ENCODE results near the gene VPS8.

Gene VPS8

GRCh38 chr3:185058796-185059195 lies 246.8 kb downstream of the VPS8 start:
- Histone ChIP-seq H2AFZ (ENCODE audit: low read depth, low read length, severe bottlenecking) (no peak overlapping the region), H3K9ac (ENCODE audit: low read length) (no peak overlapping the region), H3K27me3 (ENCODE audit: low read length) (no peaks in the 10 kb centered on the region), H3K4me2 (ENCODE audit: low read depth, low read length, poor library complexity, severe bottlenecking) (no peak overlapping the region), H3K4me3 (ENCODE audit: insufficient read depth, low read length, poor library complexity, severe bottlenecking) (no peak overlapping the region), H3K27ac (ENCODE audit: low read depth, low read length) (no peak overlapping the region), H3K79me2 (ENCODE audit: insufficient read depth, low read length) (no peaks in the 10 kb centered on the region), H3K36me3 (ENCODE audit: low read length) (no peaks in the 10 kb centered on the region), H3K9me3 (ENCODE audit: insufficient read depth, low read length) (peaks cover 19% of the 10 kb centered on the region; the same call in 1 of the 2 replicates), H3F3A (ENCODE audit: insufficient read depth) (no peaks in the 10 kb centered on the region), H4K20me1 (ENCODE audit: low read depth, low read length) (no peaks in the 10 kb centered on the region), H3K9me2 (replicated peaks; ENCODE audit: insufficient read depth, low read length) (no peaks in the 10 kb centered on the region)
- TF ChIP-seq CTCF (IDR thresholded peaks at IDR 0.05; ENCODE audit: insufficient read depth, low read length, poor library complexity, severe bottlenecking) (no peak), EZH2phosphoT487 (conservative IDR thresholded peaks at IDR 0.05; ENCODE audit: low read length) (no peak)

- Histone ChIP-seq H3K9me3 (ENCODE audit: insufficient read depth, low read length) (peaks cover 19% of the 10 kb centered on the region; the same call in 1 of the 2 replicates), H3F3A (ENCODE audit: insufficient read depth) (no peaks in the 10 kb centered on the region), H3K27ac (ENCODE audit: low read depth, low read length) (no peak overlapping the region), H3K27me3 (ENCODE audit: low read length) (no peaks in the 10 kb centered on the region), H3K4me2 (ENCODE audit: low read depth, low read length, poor library complexity, severe bottlenecking) (no peak overlapping the region), H3K36me3 (ENCODE audit: low read length) (no peaks in the 10 kb centered on the region), H3K9me2 (replicated peaks; ENCODE audit: insufficient read depth, low read length) (no peaks in the 10 kb centered on the region), H3K4me3 (ENCODE audit: insufficient read depth, low read length, poor library complexity, severe bottlenecking) (no peak overlapping the region), H2AFZ (ENCODE audit: low read depth, low read length, severe bottlenecking) (no peak overlapping the region), H4K20me1 (ENCODE audit: low read depth, low read length) (no peaks in the 10 kb centered on the region), H3K9ac (ENCODE audit: low read length) (no peak overlapping the region), H3K79me2 (ENCODE audit: insufficient read depth, low read length) (no peaks in the 10 kb centered on the region)
- TF ChIP-seq EZH2phosphoT487 (conservative IDR thresholded peaks at IDR 0.05; ENCODE audit: low read length) (no peak), CTCF (IDR thresholded peaks at IDR 0.05; ENCODE audit: insufficient read depth, low read length, poor library complexity, severe bottlenecking) (no peak)
Measured at GRCh38 chr3:185059766-185060165, 247.8 kb downstream of the VPS8 start.

GRCh38 chr3:185060655-185061054 lies 248.7 kb downstream of the VPS8 start:
- H3K9ac ChIP-seq (ENCODE audit: low read length): no peak overlapping the region
- H3K79me2 ChIP-seq (ENCODE audit: insufficient read depth, low read length): no peaks in the 10 kb centered on the region
- no peaks in the 10 kb centered on the region for H3K36me3 ChIP-seq (ENCODE audit: low read length)
- H3K9me2 ChIP-seq (replicated peaks; ENCODE audit: insufficient read depth, low read length): no peaks in the 10 kb centered on the region
- H3K4me3 ChIP-seq (ENCODE audit: insufficient read depth, low read length, poor library complexity, severe bottlenecking): no peak overlapping the region
- TF ChIP-seq EZH2phosphoT487 (conservative IDR thresholded peaks at IDR 0.05; ENCODE audit: low read length) (no peak), CTCF (IDR thresholded peaks at IDR 0.05; ENCODE audit: insufficient read depth, low read length, poor library complexity, severe bottlenecking) (no peak)
- no peak overlapping the region for H2AFZ ChIP-seq (ENCODE audit: low read depth, low read length, severe bottlenecking)
- H3K4me2 ChIP-seq (ENCODE audit: low read depth, low read length, poor library complexity, severe bottlenecking): no peak overlapping the region
- H3K27me3 ChIP-seq (ENCODE audit: low read length): no peaks in the 10 kb centered on the region
- H3K9me3 ChIP-seq (ENCODE audit: insufficient read depth, low read length): peaks cover 19% of the 10 kb centered on the region; the same call in 1 of the 2 replicates
- no peaks in the 10 kb centered on the region for H3F3A ChIP-seq (ENCODE audit: insufficient read depth)
- no peak overlapping the region for H3K27ac ChIP-seq (ENCODE audit: low read depth, low read length)
- no peaks in the 10 kb centered on the region for H4K20me1 ChIP-seq (ENCODE audit: low read depth, low read length)

All from SU-DHL-6 (cell line).